ENCODE measurements around the gene SEL1L3.

SEL1L3 gene

DNA sequence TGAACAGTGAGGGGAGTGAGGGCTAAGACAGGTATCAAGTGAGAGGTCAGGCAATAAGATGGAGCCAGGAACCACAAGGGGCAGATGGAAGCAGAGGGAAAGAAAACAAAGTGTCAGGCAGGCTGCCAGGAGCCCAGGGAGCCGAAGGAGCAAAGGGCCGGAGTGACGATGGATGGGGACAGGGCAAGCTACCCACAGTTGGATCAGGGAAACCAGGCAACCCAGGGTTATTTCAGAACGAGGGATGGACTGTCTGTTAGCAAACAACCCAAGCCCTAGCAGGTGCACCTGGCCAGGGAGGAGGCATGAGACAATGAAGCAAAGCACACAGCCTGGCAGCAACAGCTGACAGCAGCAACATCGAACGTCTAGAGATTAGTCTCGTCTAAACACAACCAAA lies 39.2 kb downstream of the SEL1L3 start:
- TF ChIP-seq CTCF (IDR thresholded peaks at IDR 0.05; ENCODE audit: control insufficient read depth, insufficient read depth, low read depth, low read length, missing control alignments) = no peak
- H3K4me3 ChIP-seq (ENCODE audit: control insufficient read depth, low read depth, low read length) = no peak overlapping the region
- DNase-seq (ENCODE audit: low read depth) = no peak

GRCh38 chr4:25821899-25822298 lies 40.9 kb downstream of the SEL1L3 start:
- DNase-seq (ENCODE audit: low read depth) = no peak
- TF ChIP-seq CTCF (IDR thresholded peaks at IDR 0.05; ENCODE audit: control insufficient read depth, insufficient read depth, low read depth, low read length, missing control alignments) = no peak
- H3K4me3 ChIP-seq (ENCODE audit: control insufficient read depth, low read depth, low read length) = no peak overlapping the region

DNA sequence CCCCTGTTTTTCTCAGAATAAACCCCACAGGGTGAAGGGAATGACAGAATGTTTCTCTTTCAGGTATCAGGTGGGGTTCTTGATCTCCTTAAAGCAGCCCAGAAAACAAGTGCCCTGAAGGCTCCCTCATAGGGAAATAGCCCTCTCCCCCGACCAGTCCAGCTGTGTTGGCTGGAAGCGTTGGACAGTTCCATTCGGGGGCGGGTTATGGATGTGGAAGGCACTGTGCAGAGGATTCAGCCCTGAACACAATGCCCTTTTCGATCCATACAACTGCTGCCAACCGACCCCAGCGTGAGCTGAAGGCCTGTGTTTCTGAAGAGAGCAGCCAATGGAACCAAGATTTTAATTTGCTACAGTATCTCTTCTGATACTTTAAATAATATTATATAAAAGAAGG lies 41.5 kb downstream of the SEL1L3 start:
- TF ChIP-seq CTCF (IDR thresholded peaks at IDR 0.05; ENCODE audit: control insufficient read depth, insufficient read depth, low read depth, low read length, missing control alignments) = no peak
- no peak for DNase-seq (ENCODE audit: low read depth)

GRCh38 chr4:25818876-25819275 lies 43.9 kb downstream of the SEL1L3 start:
- no peak for DNase-seq (ENCODE audit: low read depth)
- no peak for TF ChIP-seq CTCF (IDR thresholded peaks at IDR 0.05; ENCODE audit: control insufficient read depth, insufficient read depth, low read depth, low read length, missing control alignments)
- no peak overlapping the region for H3K4me3 ChIP-seq (ENCODE audit: control insufficient read depth, low read depth, low read length)

More for the DNA sequence above, 41.5 kb downstream of the SEL1L3 start:
- H3K4me3 ChIP-seq (ENCODE audit: control insufficient read depth, low read depth, low read length) = no peak overlapping the region

- H3K4me3 ChIP-seq (ENCODE audit: control insufficient read depth, low read depth, low read length) = no peak overlapping the region
- no peak for TF ChIP-seq CTCF (IDR thresholded peaks at IDR 0.05; ENCODE audit: control insufficient read depth, insufficient read depth, low read depth, low read length, missing control alignments)
- DNase-seq (ENCODE audit: low read depth) = no peak
Measured at GRCh38 chr4:25818371-25818871, 44.4 kb downstream of the SEL1L3 start.

DNA sequence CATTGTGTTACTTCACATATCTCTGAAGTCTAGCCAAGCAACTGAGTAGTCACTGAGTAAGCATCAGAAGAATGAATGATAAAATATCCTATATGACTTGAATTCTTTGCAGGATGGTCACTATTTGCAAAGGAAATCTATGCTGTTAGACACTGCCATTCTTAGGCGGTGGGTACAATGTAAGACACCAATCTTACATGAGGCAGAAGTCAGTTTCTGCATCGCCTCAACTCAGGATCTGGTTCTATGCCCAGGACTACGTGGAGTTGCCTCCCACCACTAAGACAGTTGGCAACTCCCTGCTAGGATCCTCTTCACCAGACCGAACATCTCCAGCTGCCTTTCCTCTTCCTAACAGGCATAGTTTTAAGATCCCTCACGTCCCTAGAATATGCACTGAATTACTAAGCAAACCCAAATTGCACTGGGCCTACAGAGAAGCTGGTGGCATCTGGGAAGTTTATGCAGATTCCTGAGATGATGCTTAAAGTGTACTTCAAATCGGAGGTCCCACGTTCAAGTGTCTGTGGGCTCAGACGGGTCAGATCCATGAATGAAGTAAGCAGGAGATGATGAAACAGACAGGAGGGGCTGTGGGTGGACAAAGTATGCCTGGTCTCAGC lies 45.6 kb downstream of the SEL1L3 start:
- TF ChIP-seq CTCF (IDR thresholded peaks at IDR 0.05; ENCODE audit: control insufficient read depth, insufficient read depth, low read depth, low read length, missing control alignments) = no peak
- no peak for DNase-seq (ENCODE audit: low read depth)
- no peak overlapping the region for H3K4me3 ChIP-seq (ENCODE audit: control insufficient read depth, low read depth, low read length)
